HepG2 (cell line): ENCODE results near the gene RHOBTB3. TPM values are rescaled to one million over a fixed set of nuclear protein-coding genes. Genes with fewer than 3 reads are reported as not detected.

Source experiments
- ETV5 ChIP-seq: IDR thresholded peaks from 2 replicates; pipeline ENCODE4 v1.6.1; 2018; ENCODE audit warnings: missing biosample characterization, missing genetic modification reagents, inconsistent platforms, borderline replicate concordance
- GATAD2A ChIP-seq: IDR thresholded peaks from 2 replicates; pipeline ENCODE4 v1.6.1; 2016
- GFI1 ChIP-seq: sonication (generic); formaldehyde crosslinking; IDR thresholded peaks from 2 replicates; pipeline ENCODE4 v1.5.0; 2020; ENCODE audit warnings: missing genetic modification reagents, mild to moderate bottlenecking, borderline replicate concordance
- KAT8 ChIP-seq: IDR thresholded peaks from 2 replicates; pipeline ENCODE4 v1.6.1; 2016; ENCODE audit warnings: missing genetic modification reagents, missing compliant biosample characterization
- POGZ ChIP-seq: sonication (generic); formaldehyde crosslinking; IDR thresholded peaks from 2 replicates; pipeline ENCODE4 v1.4.0; 2020; ENCODE audit warnings: mild to moderate bottlenecking, missing genetic modification reagents
- SALL1 ChIP-seq: sonication (generic); formaldehyde crosslinking; IDR thresholded peaks from 2 replicates; pipeline ENCODE4 v1.8.0; 2022; ENCODE audit warnings: mild to moderate bottlenecking, missing genetic modification reagents
- XRCC5 ChIP-seq: fragments of 200-400 bp; formaldehyde crosslinking; optimal IDR thresholded peaks from 2 replicates; pipeline ENCODE3; 2017; ENCODE audit warnings: mild to moderate bottlenecking, low read length
- YEATS4 ChIP-seq: sonication (generic); formaldehyde crosslinking; IDR thresholded peaks from 2 replicates; pipeline ENCODE4 v1.4.0; 2020; ENCODE audit warnings: missing genetic modification reagents, borderline replicate concordance
- ZFP1 ChIP-seq: IDR thresholded peaks from 2 replicates; pipeline ENCODE4 v1.6.1; 2016
- ZMYM4 ChIP-seq: sonication (generic); formaldehyde crosslinking; IDR thresholded peaks from 2 replicates; pipeline ENCODE4 v1.8.1; 2023; ENCODE audit warnings: mild to moderate bottlenecking, missing genetic modification reagents
- ZNF274 ChIP-seq: sonication (generic); formaldehyde crosslinking; IDR thresholded peaks from 2 replicates; pipeline ENCODE4 v1.5.1; 2020; ENCODE audit warnings: mild to moderate bottlenecking, missing genetic modification reagents
- ZNF580 ChIP-seq: IDR thresholded peaks from 2 replicates; pipeline ENCODE4 v1.6.1; 2016; ENCODE audit warnings: low read depth, borderline replicate concordance
- ZNF644 ChIP-seq: IDR thresholded peaks from 2 replicates; pipeline ENCODE4 v1.6.1; 2016; ENCODE audit warnings: low read depth
- ZNF687 ChIP-seq: sonication (generic); formaldehyde crosslinking; IDR thresholded peaks from 2 replicates; pipeline ENCODE4 v1.5.1; 2020; ENCODE audit warnings: mild to moderate bottlenecking, missing genetic modification reagents, moderate library complexity
- ZNF788 ChIP-seq: sonication (generic); formaldehyde crosslinking; IDR thresholded peaks from 2 replicates; pipeline ENCODE4 v1.5.0; 2020; ENCODE audit warnings: mild to moderate bottlenecking, missing genetic modification reagents, borderline replicate concordance
- polyA plus RNA-seq, 8 experiments: library from polyadenylated mRNA; depleted of rRNA in 3 of 8; stranded (reverse) in 7 of 8; unstranded in 1 of 8; fragments of >200 nt; fragmentation: Illumina TruSeq in 4 of 8; extraction: Trizol in 4 of 8; gene quantifications; 2 replicates each; pipeline versions ENCODE4 v1.2.1 to v1.2.3, GENCODE V29; 2011 to 2016; ENCODE audit warnings: low read depth in 4 of 8, missing spikeins in 1 of 8, mixed read lengths in 1 of 8; ENCODE audit not compliant: insufficient read depth in 1 of 8
- total RNA-seq, 5 experiments: library from RNA; depleted of rRNA; stranded (reverse); fragments of >200 nt; fragmentation: Illumina TruSeq; extraction: Trizol; gene quantifications; 2 replicates each; pipeline ENCODE4 v1.2.3, GENCODE V29; 2016; ENCODE audit warnings: low read depth in 1 of 5
- TF ChIP-seq, protein P1 (sequence below), 2 experiments: sonication (generic) in 1 of 2; formaldehyde crosslinking in 1 of 2; IDR thresholded peaks; 2 replicates each; pipeline versions ENCODE4 v1.4.0 to v1.6.1; 2018 to 2020; ENCODE audit warnings: missing genetic modification reagents in 2 of 2, borderline replicate concordance in 1 of 2, low read depth in 1 of 2, mild to moderate bottlenecking in 1 of 2, missing biosample characterization in 1 of 2
- TF ChIP-seq, protein P2 (sequence below): sonication (generic); formaldehyde crosslinking; IDR thresholded peaks from 2 replicates; pipeline ENCODE4 v1.4.0; 2020; ENCODE audit warnings: missing genetic modification reagents

The RHOBTB3 gene
- total and polyA plus RNA-seq, 2 of the 13 experiments (the other 11 are each of a cell fraction or from before 2014, with no cell fraction given): 31.6 to 35.4 TPM

DNA sequence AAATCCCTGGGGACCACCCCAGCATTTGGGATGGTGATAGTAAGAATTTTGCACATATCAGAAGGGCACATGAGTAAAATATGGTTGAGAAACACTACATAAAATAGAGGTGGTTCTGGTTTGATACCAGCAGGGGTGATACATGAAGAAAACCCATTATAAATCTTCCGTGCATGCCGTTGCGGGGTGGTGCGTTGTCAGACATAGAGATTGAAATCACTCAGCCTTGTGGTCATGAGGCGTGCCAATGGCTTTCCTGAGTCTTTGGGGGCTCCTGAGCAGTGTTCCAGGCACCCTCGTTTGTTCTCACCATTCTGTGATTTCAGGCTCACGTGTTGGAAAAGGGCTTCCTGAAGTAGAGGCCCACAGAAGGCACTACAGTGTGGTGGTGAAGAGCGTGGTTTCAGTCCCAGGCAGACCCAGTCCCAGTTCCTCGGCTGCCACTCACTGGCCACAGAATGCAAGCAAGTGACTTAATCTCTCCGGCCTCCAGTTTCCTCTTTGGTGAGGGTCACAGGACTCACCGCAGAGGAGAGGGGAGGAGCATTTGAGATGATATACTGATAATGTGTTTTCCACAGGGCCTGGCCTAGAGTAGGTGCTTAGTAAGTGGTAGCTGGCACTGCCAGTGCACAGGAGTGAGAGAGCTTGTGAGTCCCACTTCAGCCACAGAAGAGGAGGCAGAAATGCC, 111.9 kb downstream of the RHOBTB3 start (continued):
- peak; percentile 63 for TF ChIP-seq XRCC5
- no peak for TF ChIP-seq ZFP1 (CRISPR knock-in tag)
- TF ChIP-seq ZNF580 (CRISPR knock-in tag): peak; percentile 31; the same call in 1 of the 2 replicates
- peak; percentile 58; the same call in 1 of the 2 replicates for TF ChIP-seq ZMYM4 (CRISPR knock-in tag)
- TF ChIP-seq ZNF274 (CRISPR knock-in tag): 0 out of 2 replicates have a peak, but pooled peaks have one; percentile 35
- TF ChIP-seq ZNF687 (CRISPR knock-in tag): peak; percentile 61
- TF ChIP-seq KAT8 (CRISPR knock-in tag): peak; percentile 62
- peak; percentile 41; the same call in 1 of the 2 replicates for TF ChIP-seq GFI1 (CRISPR knock-in tag)
- TF ChIP-seq, protein P1, sequence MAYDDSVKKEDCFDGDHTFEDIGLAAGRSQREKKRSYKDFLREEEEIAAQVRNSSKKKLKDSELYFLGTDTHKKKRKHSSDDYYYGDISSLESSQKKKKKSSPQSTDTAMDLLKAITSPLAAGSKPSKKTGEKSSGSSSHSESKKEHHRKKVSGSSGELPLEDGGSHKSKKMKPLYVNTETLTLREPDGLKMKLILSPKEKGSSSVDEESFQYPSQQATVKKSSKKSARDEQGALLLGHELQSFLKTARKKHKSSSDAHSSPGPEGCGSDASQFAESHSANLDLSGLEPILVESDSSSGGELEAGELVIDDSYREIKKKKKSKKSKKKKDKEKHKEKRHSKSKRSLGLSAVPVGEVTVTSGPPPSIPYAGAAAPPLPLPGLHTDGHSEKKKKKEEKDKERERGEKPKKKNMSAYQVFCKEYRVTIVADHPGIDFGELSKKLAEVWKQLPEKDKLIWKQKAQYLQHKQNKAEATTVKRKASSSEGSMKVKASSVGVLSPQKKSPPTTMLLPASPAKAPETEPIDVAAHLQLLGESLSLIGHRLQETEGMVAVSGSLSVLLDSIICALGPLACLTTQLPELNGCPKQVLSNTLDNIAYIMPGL (CRISPR knock-in tag; IDR thresholded peaks at IDR 0.05; ENCODE audit: borderline replicate concordance in 1 of 2, low read depth in 1 of 2): peak; percentile 29 to 58; a peak in 2 of 4 replicates
- peak; percentile 73; the same call in 1 of the 2 replicates for TF ChIP-seq ZNF644
- 0 out of 2 replicates have a peak, but pooled peaks have one; percentile 48 for TF ChIP-seq ZNF788
- peak; percentile 33; the same call in 1 of the 2 replicates for TF ChIP-seq YEATS4 (CRISPR knock-in tag)
- TF ChIP-seq, protein P2, sequence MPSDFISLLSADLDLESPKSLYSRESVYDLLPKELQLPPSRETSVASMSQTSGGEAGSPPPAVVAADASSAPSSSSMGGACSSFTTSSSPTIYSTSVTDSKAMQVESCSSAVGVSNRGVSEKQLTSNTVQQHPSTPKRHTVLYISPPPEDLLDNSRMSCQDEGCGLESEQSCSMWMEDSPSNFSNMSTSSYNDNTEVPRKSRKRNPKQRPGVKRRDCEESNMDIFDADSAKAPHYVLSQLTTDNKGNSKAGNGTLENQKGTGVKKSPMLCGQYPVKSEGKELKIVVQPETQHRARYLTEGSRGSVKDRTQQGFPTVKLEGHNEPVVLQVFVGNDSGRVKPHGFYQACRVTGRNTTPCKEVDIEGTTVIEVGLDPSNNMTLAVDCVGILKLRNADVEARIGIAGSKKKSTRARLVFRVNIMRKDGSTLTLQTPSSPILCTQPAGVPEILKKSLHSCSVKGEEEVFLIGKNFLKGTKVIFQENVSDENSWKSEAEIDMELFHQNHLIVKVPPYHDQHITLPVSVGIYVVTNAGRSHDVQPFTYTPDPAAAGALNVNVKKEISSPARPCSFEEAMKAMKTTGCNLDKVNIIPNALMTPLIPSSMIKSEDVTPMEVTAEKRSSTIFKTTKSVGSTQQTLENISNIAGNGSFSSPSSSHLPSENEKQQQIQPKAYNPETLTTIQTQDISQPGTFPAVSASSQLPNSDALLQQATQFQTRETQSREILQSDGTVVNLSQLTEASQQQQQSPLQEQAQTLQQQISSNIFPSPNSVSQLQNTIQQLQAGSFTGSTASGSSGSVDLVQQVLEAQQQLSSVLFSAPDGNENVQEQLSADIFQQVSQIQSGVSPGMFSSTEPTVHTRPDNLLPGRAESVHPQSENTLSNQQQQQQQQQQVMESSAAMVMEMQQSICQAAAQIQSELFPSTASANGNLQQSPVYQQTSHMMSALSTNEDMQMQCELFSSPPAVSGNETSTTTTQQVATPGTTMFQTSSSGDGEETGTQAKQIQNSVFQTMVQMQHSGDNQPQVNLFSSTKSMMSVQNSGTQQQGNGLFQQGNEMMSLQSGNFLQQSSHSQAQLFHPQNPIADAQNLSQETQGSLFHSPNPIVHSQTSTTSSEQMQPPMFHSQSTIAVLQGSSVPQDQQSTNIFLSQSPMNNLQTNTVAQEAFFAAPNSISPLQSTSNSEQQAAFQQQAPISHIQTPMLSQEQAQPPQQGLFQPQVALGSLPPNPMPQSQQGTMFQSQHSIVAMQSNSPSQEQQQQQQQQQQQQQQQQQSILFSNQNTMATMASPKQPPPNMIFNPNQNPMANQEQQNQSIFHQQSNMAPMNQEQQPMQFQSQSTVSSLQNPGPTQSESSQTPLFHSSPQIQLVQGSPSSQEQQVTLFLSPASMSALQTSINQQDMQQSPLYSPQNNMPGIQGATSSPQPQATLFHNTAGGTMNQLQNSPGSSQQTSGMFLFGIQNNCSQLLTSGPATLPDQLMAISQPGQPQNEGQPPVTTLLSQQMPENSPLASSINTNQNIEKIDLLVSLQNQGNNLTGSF (CRISPR knock-in tag): 0 out of 2 replicates have a peak, but pooled peaks have one; percentile 29
- TF ChIP-seq SALL1: peak; percentile 68; the same call in 1 of the 2 replicates
- TF ChIP-seq ETV5 (CRISPR knock-in tag): peak; percentile 34; the same call in 1 of the 2 replicates
- peak; percentile 75 for TF ChIP-seq GATAD2A (CRISPR knock-in tag)
- TF ChIP-seq POGZ: peak; percentile 44; the same call in 1 of the 2 replicates
